Fibroblast of villous mesenchyme (primary cell): ENCODE data around the gene HBM. TPM values are rescaled to one million over a fixed set of nuclear protein-coding genes. Genes with fewer than 3 reads are reported as not detected.
A peak's percentile ranks its signal among the peaks of the same experiment; 100 is the strongest.
"Not testable (repeated sequence)": the region's sequence is repeated elsewhere in the genome, so short reads cannot be mapped to it uniquely, and the experiment has no call there.

Source experiments
- DNase-seq: peaks from one replicate; pipeline ENCODE4 v3.0.0-alpha.2; 2010; ENCODE audit warnings: low read depth
- H3K4me3 ChIP-seq: 2 replicates; pipeline ENCODE4 v1.5.1; 2011; ENCODE audit warnings: low read depth, mild to moderate bottlenecking, low read length
- total RNA-seq: library from RNA; depleted of rRNA; stranded (reverse); fragments of >200 nt; gene quantifications from 2 replicates; pipeline ENCODE4 v1.2.3, GENCODE V29; 2012
- TF ChIP-seq, protein P1 (sequence below): IDR thresholded peaks from 2 replicates; pipeline ENCODE4 v1.5.1; 2012; ENCODE audit warnings: low read depth, mild to moderate bottlenecking, low read length; ENCODE audit not compliant: insufficient read depth

The HBM gene
- total RNA-seq, 1 donor: not detected

GRCh38 chr16:155031-155398 is 10.8 kb upstream of the HBM start:
- TF ChIP-seq, protein P1, sequence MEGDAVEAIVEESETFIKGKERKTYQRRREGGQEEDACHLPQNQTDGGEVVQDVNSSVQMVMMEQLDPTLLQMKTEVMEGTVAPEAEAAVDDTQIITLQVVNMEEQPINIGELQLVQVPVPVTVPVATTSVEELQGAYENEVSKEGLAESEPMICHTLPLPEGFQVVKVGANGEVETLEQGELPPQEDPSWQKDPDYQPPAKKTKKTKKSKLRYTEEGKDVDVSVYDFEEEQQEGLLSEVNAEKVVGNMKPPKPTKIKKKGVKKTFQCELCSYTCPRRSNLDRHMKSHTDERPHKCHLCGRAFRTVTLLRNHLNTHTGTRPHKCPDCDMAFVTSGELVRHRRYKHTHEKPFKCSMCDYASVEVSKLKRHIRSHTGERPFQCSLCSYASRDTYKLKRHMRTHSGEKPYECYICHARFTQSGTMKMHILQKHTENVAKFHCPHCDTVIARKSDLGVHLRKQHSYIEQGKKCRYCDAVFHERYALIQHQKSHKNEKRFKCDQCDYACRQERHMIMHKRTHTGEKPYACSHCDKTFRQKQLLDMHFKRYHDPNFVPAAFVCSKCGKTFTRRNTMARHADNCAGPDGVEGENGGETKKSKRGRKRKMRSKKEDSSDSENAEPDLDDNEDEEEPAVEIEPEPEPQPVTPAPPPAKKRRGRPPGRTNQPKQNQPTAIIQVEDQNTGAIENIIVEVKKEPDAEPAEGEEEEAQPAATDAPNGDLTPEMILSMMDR: no peak
- peak overlapping the region; percentile 70 for H3K4me3 ChIP-seq
- no peak for DNase-seq

- DNase-seq: no peak
- H3K4me3 ChIP-seq: no peak overlapping the region
- TF ChIP-seq, protein P1: no peak
These were observed 6.5 kb upstream of the HBM start for GRCh38 chr16:159136-159849.

DNA sequence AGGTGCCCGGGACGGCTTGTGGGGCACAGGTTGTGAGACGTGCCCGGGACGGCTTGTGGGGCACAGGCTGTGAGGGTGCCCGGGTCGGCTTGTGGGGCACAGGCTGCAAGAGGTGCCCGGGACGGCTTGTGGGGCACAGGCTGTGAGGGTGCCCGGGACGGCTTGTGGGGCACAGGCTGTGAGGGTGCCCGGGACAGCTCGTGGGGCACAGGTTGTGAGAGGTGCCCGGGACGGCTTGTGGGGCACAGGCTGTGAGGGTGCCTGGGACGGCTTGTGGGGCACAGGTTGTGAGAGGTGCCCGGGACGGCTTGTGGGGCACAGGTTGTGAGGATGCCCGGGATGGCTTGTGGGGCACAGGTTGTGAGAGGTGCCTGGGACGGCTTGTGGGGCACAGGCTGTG is 5.5 kb upstream of the HBM start:
- DNase-seq, H3K4me3 ChIP-seq: not testable (repeated sequence)

DNA sequence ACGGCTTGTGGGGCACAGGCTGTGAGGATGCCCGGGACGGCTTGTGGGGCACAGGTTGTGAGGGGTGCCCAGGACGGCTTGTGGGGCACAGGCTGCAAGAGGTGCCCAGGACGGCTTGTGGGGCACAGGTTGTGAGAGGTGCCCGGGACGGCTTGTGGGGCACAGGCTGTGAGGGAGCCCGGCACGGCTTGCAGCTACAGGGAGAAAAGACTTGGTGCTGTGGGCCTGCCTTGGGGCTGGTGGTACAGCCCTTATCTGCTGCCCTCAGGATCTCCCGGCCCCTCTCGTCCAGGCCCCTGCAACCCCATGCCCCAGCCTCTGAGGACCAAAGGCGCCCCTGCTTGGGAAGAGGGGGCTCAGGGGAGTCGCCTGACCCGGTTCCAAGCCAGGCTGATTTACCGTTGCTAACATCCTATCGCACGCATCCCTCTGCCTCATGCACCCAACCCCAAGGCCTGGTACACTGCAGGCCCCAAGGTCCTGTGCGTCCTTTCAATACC is 5.0 kb upstream of the HBM start:
- DNase-seq: no peak
- H3K4me3 ChIP-seq: no peak overlapping the region
- TF ChIP-seq, protein P1: no peak

GRCh38 chr16:162271-162991 is 3.3 kb upstream of the HBM start:
- no peak for DNase-seq
- H3K4me3 ChIP-seq: no peak overlapping the region
- TF ChIP-seq, protein P1: no peak

DNA sequence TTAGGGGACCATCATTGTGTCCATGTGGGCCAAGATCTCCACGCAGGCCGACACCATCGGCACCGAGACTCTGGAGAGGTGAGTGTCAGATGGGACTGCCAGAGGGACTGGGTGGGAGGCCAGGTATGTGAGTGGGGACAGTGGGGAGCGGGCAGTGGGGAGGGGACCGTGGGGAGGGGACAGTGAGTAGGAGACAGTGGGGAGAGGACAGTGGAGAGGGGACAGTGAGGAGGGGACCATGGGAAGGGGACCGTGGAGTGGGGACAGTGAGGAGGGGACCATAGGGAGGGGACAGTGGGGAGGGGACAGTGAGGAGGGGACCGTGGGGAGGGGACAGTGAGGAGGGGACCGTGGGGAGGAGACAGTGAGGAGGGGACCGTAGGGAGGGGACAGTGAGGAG is 2.6 kb upstream of the HBM start:
- H3K4me3 ChIP-seq, DNase-seq: not testable (repeated sequence)

DNA sequence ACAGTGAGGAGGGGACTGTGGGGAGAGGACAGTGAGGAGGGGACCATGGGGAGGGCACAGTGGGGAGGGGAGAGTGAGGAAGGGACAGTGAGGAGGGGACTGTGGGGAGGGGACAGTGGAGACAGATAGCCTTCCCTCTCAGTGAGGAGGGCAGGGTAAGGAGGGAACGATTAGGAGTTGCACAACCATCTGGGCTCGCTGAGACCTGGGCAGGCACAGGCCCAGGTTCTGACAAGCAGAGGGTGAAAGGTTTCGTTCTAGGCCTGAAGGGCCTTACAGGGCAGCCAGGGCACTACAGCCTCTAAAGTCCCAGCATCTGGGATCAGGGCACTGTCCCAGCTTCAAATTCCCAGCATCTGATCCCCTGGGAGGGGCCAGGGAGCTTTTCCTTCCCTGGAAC is 2.1 kb upstream of the HBM start:
- H3K4me3 ChIP-seq, DNase-seq: not testable (repeated sequence)

DNA sequence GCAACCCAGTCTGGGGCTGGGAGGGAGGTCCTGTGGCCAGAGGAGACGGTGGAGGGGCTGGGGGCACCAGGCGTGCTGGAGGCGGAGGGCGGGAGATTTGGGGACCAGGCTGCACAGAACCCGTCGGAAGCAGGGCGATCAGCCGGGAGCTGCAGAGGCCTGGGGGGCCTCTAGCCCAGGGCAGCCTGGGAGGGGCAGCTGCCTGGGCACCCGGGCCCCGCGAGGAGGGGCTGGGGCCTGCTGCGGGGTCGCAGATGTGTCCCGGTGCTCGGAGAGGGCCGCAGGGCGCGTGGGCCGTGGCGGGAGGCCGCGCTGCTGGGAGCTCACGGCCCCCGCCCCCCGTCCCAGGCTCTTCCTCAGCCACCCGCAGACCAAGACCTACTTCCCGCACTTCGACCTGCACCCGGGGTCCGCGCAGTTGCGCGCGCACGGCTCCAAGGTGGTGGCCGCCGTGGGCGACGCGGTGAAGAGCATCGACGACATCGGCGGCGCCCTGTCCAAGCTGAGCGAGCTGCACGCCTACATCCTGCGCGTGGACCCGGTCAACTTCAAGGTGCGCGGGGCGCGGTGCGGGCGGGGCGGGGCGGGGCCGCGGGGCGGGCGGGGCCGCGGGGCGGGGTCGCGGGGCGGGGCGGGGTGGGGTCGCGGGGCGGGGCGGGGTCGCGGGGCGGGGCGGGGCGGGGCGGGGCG is 1.5 kb upstream of the HBM start:
- H3K4me3 ChIP-seq, DNase-seq: not testable (repeated sequence)
